ENCODE results near the gene MCU.
"Not testable (repeated sequence)": the region's sequence is repeated elsewhere in the genome, so short reads cannot be mapped to it uniquely, and the experiment has no call there.

MCU gene

DNA sequence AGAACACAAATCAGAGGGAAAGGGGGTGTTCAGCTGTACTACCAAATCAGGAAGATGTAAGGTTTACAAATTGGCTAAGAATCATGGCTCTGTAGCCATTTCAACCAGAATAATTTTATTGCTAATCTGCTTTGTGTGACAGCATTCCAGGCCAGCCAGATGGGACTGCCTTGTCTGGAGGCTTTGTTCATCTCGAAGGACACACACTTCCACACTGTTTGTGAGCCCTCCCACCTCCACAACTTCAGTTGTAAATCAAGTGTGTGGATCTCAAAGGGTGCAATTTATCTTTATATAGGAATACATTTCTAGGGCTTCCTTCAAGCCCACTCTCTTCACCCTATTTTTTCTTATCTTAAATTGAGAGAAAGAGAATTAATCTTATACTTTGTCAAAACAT, 194.7 kb downstream of the MCU start:
- DNase-seq (ENCODE audit: low spot score in 2 of 2) (no peak), ATAC-seq (no peak)
- peaks cover 6% of the 10 kb centered on the region for H3K36me3 Mint-ChIP-seq
- no peak overlapping the region for H3K4me3 Mint-ChIP-seq
- peaks cover 7% of the 10 kb centered on the region for H3K4me1 Mint-ChIP-seq
- no peaks in the 10 kb centered on the region for H3K9me3 Mint-ChIP-seq
- peak overlapping the region; percentile 9 for H3K27ac Mint-ChIP-seq

DNA sequence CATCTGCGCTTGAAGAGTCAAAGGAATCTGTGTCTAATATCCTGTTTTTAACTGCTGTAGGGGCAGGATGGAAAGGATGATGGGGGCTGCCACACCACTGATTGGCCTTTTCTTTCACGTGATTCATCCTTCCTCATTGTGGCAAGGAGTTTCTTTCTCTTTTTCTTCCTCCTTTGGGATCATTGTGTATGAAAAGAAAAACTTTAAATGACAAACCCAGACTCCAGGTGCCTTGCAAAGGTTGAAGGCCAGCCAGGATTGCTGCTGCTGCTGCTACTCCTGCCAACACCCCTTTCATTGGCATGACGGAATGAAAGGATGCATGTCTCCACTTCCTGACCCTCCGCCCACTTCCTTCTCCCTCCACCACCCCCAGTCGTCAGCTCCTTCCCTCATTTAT, 195.1 kb downstream of the MCU start:
- Mint-ChIP-seq H3K27ac (peak overlapping the region; percentile 9), H3K9me3 (no peaks in the 10 kb centered on the region), H3K36me3 (peaks cover 6% of the 10 kb centered on the region), H3K4me3 (peak overlapping the region; percentile 6), H3K4me1 (peaks cover 7% of the 10 kb centered on the region)
- DNase-seq (ENCODE audit: low spot score in 2 of 2) (no peak), ATAC-seq (no peak)

DNA sequence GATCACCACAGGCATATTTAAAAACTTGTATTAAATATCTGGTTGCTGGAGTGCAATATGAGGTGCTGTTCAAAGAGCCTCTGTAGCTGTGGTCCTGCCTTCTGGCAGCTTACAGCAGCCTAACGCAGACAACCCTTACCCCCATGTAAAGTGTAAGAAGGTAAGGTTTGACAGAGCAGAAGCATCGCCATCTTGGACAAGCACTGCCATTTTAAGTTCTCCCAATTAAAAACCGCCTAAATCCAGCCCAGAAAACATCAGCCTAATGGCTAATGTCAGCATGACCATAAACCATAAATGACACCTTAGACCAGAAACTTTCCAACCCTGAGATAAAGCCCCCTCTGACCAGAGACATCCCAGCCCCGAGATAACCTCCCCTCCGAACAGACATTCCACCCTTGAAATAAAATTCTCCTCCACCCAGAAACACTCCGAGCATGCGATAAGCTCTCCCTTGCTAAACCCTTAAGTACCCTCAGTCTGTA, 196.3 kb downstream of the MCU start:
- peaks cover 6% of the 10 kb centered on the region for H3K36me3 Mint-ChIP-seq
- ATAC-seq (no peak), DNase-seq (ENCODE audit: low spot score in 2 of 2) (no peak)
- no peak overlapping the region for H3K4me3 Mint-ChIP-seq
- H3K4me1 Mint-ChIP-seq, result peaks cover 7% of the 10 kb centered on the region
- no peaks in the 10 kb centered on the region for H3K9me3 Mint-ChIP-seq
- no peak overlapping the region for H3K27ac Mint-ChIP-seq

DNA sequence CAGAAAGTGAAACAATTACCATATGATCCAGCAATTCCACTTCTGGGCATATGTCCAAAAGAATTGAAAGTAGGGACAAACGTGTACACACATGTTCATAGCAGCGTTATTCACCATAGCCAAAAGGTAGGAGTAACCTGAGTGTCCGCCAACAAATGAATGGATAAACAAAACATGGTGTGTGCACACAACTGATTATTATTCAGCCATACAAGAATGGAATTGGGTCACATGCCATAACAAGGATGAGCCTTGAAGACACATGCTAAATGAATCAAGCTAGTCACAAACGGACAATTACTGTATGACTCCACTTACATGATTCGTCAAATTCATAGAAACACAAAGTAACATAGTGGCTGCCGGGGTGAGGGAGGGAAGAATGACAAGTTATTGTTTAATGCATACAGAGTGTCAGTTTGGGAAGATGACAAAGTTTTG, 197.5 kb downstream of the MCU start:
- Mint-ChIP-seq H3K27ac (no peak overlapping the region), H3K4me1 (peaks cover 7% of the 10 kb centered on the region), H3K9me3 (no peaks in the 10 kb centered on the region), H3K4me3 (no peak overlapping the region), H3K36me3 (peaks cover 3% of the 10 kb centered on the region)
- no peak for DNase-seq (ENCODE audit: low spot score in 2 of 2)
- ATAC-seq, result peak; percentile 62

DNA sequence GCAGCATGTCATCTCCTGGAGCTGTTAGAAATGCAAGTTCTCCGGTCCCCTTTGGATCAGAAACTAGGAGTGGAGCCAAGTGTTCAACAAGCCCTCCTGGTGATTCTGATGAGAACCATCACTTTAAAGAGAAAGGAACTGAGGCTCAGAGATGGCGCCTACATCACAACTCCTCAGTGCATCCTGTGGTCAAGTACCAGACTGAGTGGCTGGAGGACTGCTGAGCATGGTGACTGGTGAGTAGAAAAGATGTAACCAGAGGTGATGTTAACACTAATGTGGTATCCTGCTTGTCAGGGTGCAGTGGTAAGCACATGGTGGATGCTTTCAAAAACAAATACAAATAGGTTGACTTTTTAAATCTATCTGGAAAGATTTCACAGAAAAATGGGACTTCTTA, 198.1 kb downstream of the MCU start:
- DNase-seq (ENCODE audit: low spot score in 2 of 2) (no peak), ATAC-seq (peak; percentile 44)
- no peaks in the 10 kb centered on the region for H3K36me3 Mint-ChIP-seq
- no peak overlapping the region for H3K27ac Mint-ChIP-seq
- H3K9me3 Mint-ChIP-seq, result no peaks in the 10 kb centered on the region
- no peak overlapping the region for H3K4me3 Mint-ChIP-seq
- H3K4me1 Mint-ChIP-seq, result peaks cover 7% of the 10 kb centered on the region

DNA sequence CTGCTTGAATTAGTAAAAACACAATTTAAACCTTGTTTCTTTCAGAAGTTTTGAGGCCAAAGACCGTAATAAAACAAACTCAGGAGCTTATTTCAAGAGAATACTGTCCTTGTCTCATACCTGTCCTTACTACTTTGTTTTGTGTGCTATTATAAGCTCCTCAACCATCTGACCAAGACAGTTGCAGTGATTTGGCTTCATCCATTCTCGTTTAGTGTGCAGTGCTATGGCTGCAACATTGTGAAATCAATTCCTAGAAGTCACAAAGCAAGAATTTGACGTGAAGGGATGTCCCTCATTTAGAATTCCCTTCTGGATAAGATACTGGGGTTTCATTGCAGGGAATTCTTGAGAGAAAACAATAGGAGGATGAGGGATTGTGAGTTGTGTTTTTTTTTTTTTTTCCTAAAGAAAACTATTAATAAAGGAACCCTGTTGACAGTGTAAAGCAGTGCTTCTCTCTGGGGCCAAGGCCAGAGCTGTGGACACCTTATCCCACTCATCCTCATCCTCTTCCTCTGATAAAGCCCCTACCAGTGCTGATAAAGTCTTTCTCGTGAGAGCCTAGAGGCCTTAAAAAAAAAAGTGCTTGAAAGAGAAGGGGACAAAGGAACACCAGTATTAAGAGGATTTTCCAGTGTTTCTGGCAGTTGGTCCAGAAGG, 201.3 kb downstream of the MCU start, which contains the start of gene OIT3:
Gene OIT3, plus strand, starts transcription at position 604 of the 663 bp plus-strand sequence. CDS start 60 bp downstream, outside the sequence.
- no peak within 1 kb of the TSS for H3K4me3 Mint-ChIP-seq
- no peak for ATAC-seq
- no peak within 1 kb of the TSS for H3K27ac Mint-ChIP-seq
- no peak for DNase-seq (ENCODE audit: low spot score in 2 of 2)
- no peaks in the 10 kb centered on the region for H3K9me3 Mint-ChIP-seq
- H3K36me3 Mint-ChIP-seq, result no peaks in the 10 kb centered on the region
- H3K4me1 Mint-ChIP-seq, result no peaks in the 10 kb centered on the region

DNA sequence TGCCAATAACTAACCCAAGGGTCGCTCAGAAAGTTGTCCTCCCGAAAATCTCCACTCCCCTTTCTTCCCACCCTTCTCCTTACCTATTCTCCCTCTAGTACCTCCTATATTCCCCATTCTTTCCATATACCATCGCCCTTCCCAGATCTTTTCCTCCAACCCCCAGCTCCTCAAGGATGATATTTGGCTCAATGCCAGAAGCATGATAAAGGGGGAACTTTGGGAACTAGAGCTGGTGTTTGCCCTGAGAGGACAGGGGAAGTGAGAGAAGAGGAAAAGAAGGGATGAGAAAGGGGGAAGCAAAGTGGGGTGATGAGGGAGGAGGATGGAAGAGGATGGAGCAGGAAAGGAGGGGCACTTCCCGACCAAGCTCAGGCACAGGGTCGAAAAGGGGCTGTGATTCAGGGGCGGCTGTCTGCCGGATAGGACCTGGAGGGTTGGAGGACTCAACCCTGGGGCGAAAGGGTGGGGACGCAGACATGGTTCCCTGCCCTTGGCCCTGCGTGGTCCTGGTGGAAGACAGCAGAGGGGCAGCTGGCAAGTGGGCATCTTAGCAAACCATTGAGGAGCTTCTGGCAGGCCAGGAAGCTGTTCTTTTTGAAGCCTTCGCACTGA, 203.4 kb downstream of the MCU start:
- DNase-seq (ENCODE audit: low spot score in 2 of 2) (no peak), ATAC-seq (no peak)
- Mint-ChIP-seq H3K27ac (no peak overlapping the region), H3K4me3 (no peak overlapping the region), H3K36me3 (no peaks in the 10 kb centered on the region), H3K4me1 (no peaks in the 10 kb centered on the region), H3K9me3 (no peaks in the 10 kb centered on the region)

DNA sequence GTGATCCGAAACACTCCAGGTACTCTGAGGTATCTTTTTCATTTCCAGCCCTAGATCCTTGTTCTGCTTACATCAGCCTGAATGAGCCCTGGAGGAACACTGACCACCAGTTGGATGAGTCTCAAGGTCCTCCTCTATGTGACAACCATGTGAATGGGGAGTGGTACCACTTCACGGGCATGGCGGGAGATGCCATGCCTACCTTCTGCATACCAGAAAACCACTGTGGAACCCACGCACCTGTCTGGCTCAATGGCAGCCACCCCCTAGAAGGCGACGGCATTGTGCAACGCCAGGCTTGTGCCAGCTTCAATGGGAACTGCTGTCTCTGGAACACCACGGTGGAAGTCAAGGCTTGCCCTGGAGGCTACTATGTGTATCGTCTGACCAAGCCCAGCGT, 206.7 kb downstream of the MCU start:
- no peaks in the 10 kb centered on the region for H3K4me1 Mint-ChIP-seq
- H3K9me3 Mint-ChIP-seq, result no peaks in the 10 kb centered on the region
- DNase-seq (ENCODE audit: low spot score in 2 of 2) (no peak), ATAC-seq (no peak)
- no peak overlapping the region for H3K4me3 Mint-ChIP-seq
- H3K27ac Mint-ChIP-seq, result no peak overlapping the region
- no peaks in the 10 kb centered on the region for H3K36me3 Mint-ChIP-seq

DNA sequence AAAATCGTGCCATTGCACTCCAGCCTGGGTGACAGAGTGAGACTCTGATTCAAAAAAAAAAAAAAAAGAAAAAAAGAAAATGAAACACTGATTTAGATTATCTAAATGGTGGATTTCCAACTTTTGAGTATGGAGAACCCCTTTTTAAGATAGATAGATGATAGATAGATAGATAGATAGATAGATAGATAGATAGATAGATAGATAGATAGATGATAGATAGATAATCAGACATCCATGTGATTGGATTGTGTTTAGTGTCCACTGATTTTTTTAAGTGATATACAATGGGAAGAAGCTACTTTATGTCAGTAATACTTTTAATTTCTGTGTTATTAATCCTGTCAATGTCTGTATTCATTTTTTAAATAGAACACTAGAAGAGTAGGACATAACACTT, 207.6 kb downstream of the MCU start:
- no peaks in the 10 kb centered on the region for H3K36me3 Mint-ChIP-seq
- no peaks in the 10 kb centered on the region for H3K4me1 Mint-ChIP-seq
- H3K9me3 Mint-ChIP-seq, result no peaks in the 10 kb centered on the region
- H3K4me3 Mint-ChIP-seq, result no peak overlapping the region
- ATAC-seq, result no peak
- H3K27ac Mint-ChIP-seq, result no peak overlapping the region
- DNase-seq (ENCODE audit: low spot score in 2 of 2), result no peak

DNA sequence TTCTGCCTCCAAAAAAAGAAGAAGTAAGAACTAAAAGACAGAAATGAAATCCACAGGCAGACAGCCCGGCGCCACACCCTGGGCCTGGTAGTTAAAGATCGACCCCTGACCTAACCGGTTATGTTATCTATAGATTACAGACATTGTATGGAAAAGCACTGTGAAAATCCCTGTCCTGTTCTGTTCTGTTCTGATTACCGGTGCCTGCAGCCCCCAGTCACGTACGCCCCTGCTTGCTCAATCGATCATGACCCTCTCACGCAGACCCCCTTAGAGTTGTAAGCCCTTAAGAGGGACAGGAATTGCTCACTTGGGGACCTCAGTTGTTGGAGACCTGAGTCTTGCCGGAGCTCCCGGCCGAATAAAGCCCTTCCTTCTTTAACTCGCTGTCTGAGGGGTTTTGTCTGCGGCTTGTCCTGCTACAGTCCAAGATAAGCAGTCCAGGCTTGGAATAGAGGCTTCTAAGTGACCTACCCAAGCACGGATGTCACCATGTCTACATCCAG, 212.1 kb downstream of the MCU start:
- not testable (repeated sequence) for H3K4me1 Mint-ChIP-seq; DNase-seq (ENCODE audit: low spot score in 2 of 2); H3K4me3 Mint-ChIP-seq; H3K9me3 Mint-ChIP-seq; H3K36me3 Mint-ChIP-seq; H3K27ac Mint-ChIP-seq; ATAC-seq

DNA sequence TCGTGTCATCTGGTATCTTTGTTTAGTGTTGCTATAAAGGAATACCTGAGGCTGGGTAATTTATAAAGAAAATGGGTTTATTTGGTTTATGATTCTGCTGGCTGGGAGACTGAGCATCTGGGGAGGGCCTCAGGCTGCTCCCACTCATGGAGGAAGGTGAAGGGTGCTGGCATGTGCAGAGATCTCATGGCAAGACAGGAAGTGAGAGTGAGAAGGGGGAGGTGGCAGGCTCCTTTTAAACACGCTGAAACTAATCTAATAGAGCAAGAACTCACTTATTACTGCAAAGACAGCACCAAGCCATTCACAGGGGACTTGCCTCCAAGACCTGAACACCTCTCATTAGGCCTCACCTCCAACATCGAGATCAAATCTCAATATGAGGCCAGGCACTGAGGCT, 212.9 kb downstream of the MCU start:
- H3K36me3 Mint-ChIP-seq, result no peaks in the 10 kb centered on the region
- H3K4me3 Mint-ChIP-seq, result no peak overlapping the region
- H3K4me1 Mint-ChIP-seq, result no peaks in the 10 kb centered on the region
- no peak overlapping the region for H3K27ac Mint-ChIP-seq
- ATAC-seq (no peak), DNase-seq (ENCODE audit: low spot score in 2 of 2) (no peak)
- H3K9me3 Mint-ChIP-seq, result no peaks in the 10 kb centered on the region

DNA sequence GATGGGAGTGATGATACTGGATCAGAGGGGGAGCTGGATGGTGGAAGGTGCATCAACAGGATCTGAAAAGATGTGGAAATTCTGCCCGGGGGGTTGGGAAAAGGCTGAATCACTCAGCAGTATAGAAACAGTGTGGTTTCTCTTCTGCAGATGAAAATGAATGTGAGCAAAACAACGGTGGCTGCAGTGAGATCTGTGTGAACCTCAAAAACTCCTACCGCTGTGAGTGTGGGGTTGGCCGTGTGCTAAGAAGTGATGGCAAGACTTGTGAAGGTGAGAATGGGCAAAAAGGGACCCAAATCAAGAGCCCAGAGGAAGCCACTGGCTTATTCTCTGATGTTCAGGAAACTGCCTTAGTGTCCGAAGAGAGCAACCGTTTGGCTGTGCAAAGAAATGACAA, 214.5 kb downstream of the MCU start:
- ATAC-seq (no peak), DNase-seq (ENCODE audit: low spot score in 2 of 2) (no peak)
- H3K9me3 Mint-ChIP-seq, result no peaks in the 10 kb centered on the region
- H3K27ac Mint-ChIP-seq, result no peak overlapping the region
- H3K36me3 Mint-ChIP-seq, result no peaks in the 10 kb centered on the region
- no peak overlapping the region for H3K4me3 Mint-ChIP-seq
- no peaks in the 10 kb centered on the region for H3K4me1 Mint-ChIP-seq

DNA sequence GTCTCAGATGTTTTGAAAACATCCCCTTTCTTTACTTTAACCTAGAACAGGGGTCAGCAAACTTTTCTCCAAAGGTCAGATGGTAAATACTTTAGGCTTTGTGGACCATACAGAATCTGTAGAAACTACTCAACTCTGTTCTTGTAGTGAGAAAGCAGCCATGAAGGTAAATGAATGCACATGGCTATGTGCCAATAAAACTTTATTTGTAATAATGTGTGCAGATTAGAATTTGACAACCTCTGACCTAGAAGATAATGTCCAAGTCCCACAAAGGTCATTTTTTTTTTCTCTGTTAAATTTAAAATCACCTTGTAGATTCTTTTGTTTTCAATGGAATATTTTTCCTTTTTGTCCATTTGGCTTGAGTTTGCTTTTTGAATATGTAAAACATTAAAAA, 218.8 kb downstream of the MCU start:
- H3K9me3 Mint-ChIP-seq, result no peaks in the 10 kb centered on the region
- DNase-seq (ENCODE audit: low spot score in 2 of 2) (no peak), ATAC-seq (no peak)
- no peak overlapping the region for H3K27ac Mint-ChIP-seq
- no peaks in the 10 kb centered on the region for H3K36me3 Mint-ChIP-seq
- no peak overlapping the region for H3K4me3 Mint-ChIP-seq
- no peaks in the 10 kb centered on the region for H3K4me1 Mint-ChIP-seq

DNA sequence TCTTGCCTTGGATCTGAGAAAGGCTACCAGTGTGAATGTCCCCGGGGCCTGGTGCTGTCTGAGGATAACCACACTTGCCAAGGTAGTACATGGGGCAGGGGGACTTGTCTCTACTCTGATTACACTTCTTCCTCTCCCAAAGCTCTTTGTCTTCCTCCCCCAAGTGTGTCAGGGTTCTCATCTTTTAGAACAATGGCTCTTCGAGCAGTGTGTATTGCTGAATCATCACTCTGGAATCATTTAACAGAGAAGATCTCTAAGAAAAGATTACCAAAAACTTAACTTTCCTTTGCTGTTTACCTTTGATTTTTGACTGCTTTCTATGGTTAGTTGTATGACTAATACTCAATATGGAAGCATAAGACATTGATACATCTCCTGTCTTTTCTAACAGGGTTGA, 219.8 kb downstream of the MCU start:
- Mint-ChIP-seq H3K9me3 (no peaks in the 10 kb centered on the region), H3K27ac (no peak overlapping the region), H3K36me3 (no peaks in the 10 kb centered on the region), H3K4me3 (no peak overlapping the region), H3K4me1 (no peaks in the 10 kb centered on the region)
- DNase-seq (ENCODE audit: low spot score in 2 of 2), result no peak
- ATAC-seq, result no peak

DNA sequence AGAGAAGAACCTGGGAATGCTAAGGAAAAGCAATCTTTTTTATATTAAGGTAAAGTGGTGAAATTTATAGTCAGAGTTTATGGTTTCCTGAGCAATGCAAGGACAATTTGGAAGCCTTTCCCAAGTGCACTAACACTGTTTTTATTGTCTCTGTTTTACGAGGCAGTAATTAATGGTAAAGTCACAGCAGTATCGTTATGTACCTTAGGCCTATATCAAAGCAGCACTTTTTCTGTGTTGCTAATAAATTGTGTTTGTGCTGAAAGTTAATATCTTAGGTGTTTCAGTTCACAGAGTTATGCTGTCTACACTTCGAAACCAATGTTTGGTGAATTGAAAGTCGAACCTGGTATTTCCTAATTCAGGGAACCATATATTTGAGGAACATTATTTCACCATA, 220.8 kb downstream of the MCU start:
- no peak overlapping the region for H3K27ac Mint-ChIP-seq
- no peak overlapping the region for H3K4me3 Mint-ChIP-seq
- no peaks in the 10 kb centered on the region for H3K36me3 Mint-ChIP-seq
- no peaks in the 10 kb centered on the region for H3K9me3 Mint-ChIP-seq
- DNase-seq (ENCODE audit: low spot score in 2 of 2) (no peak), ATAC-seq (no peak)
- H3K4me1 Mint-ChIP-seq, result no peaks in the 10 kb centered on the region

DNA sequence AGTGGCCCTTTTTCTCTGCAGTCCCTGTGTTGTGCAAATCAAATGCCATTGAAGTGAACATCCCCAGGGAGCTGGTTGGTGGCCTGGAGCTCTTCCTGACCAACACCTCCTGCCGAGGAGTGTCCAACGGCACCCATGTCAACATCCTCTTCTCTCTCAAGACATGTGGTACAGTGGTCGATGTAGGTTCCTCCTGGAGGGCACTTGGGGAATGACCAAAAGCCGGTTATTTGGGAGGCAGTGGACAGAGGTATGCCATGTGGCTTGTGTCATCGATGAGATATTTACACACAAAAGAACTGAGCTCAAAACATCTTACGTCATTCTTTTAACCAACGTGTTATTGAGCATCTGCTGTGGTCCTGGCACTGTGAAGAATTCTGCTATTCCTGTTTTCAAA, 221.3 kb downstream of the MCU start:
- DNase-seq (ENCODE audit: low spot score in 2 of 2) (no peak), ATAC-seq (no peak)
- Mint-ChIP-seq H3K27ac (no peak overlapping the region), H3K9me3 (no peaks in the 10 kb centered on the region), H3K4me1 (no peaks in the 10 kb centered on the region), H3K4me3 (no peak overlapping the region), H3K36me3 (no peaks in the 10 kb centered on the region)

All from stimulated activated effector memory CD8-positive, alpha-beta T cell treated with anti-CD3 and anti-CD28 coated beads, Interleukin-12 subunit alpha, Interleukin-12 subunit beta, amount 100 ng/mL, for 72 hours (primary cell).